HG03460 (cell line): ENCODE data around the gene GSTCD.
"Not testable (repeated sequence)": the region's sequence is repeated elsewhere in the genome, so short reads cannot be mapped to it uniquely, and the experiment has no call there.

ENCODE experiments used
- ATAC-seq: cut with Tn5 transposase; IDR thresholded peaks from one replicate; pipeline ENCODE4 v1.9.1; 2021; ENCODE audit not compliant: unreplicated experiment

The GSTCD gene

GRCh38 chr4:105805501-105806120 lies 97.0 kb downstream of the GSTCD start:
- no peak for ATAC-seq

- ATAC-seq, result no peak
These were observed 98.9 kb downstream of the GSTCD start for GRCh38 chr4:105807496-105807895.

- no peak for ATAC-seq
These were observed 99.6 kb downstream of the GSTCD start for GRCh38 chr4:105808030-105808749.

GRCh38 chr4:105808750-105809041 lies 100.1 kb downstream of the GSTCD start:
- no peak for ATAC-seq

- no peak for ATAC-seq
These were observed 107.1 kb downstream of the GSTCD start for GRCh38 chr4:105815701-105816100.

- ATAC-seq, result no peak
These were observed 113.5 kb downstream of the GSTCD start for GRCh38 chr4:105822061-105822460.

- no peak for ATAC-seq
These were observed 119.5 kb downstream of the GSTCD start for GRCh38 chr4:105828074-105828473.

- no peak for ATAC-seq
These were observed 122.6 kb downstream of the GSTCD start for GRCh38 chr4:105831189-105831588.

- ATAC-seq, result no peak
These were observed 126.6 kb downstream of the GSTCD start for GRCh38 chr4:105835177-105835576.

GRCh38 chr4:105836537-105836936 lies 128.0 kb downstream of the GSTCD start:
- ATAC-seq, result no peak

- ATAC-seq, result no peak
These were observed 128.5 kb downstream of the GSTCD start for GRCh38 chr4:105837037-105837436.

- no peak for ATAC-seq
These were observed 129.5 kb downstream of the GSTCD start for GRCh38 chr4:105838082-105838481.

- no peak for ATAC-seq
These were observed 132.0 kb downstream of the GSTCD start for GRCh38 chr4:105840426-105841174.

- ATAC-seq, result no peak
These were observed 135.4 kb downstream of the GSTCD start for GRCh38 chr4:105843941-105844340.

- no peak for ATAC-seq
These were observed 137.0 kb downstream of the GSTCD start for GRCh38 chr4:105845559-105845958.

- ATAC-seq, result not testable (repeated sequence)
These were observed 139.8 kb downstream of the GSTCD start for GRCh38 chr4:105848359-105848758.

- ATAC-seq, result no peak
These were observed 142.6 kb downstream of the GSTCD start for GRCh38 chr4:105851196-105851595.

- not testable (repeated sequence) for ATAC-seq
These were observed 143.6 kb downstream of the GSTCD start for GRCh38 chr4:105852230-105852629.

- no peak for ATAC-seq
These were observed 150.0 kb downstream of the GSTCD start for GRCh38 chr4:105858466-105859040.

GRCh38 chr4:105859233-105859632 lies 150.6 kb downstream of the GSTCD start:
- ATAC-seq, result no peak

GRCh38 chr4:105870963-105871362 lies 162.4 kb downstream of the GSTCD start:
- ATAC-seq, result no peak

- ATAC-seq, result no peak
These were observed 163.4 kb downstream of the GSTCD start for GRCh38 chr4:105871997-105872396.
